ENCODE measurements around the gene USE1. TPM values are rescaled to one million over a fixed set of nuclear protein-coding genes. Genes with fewer than 3 reads are reported as not detected.
A peak's percentile ranks its signal among the peaks of the same experiment; 100 is the strongest.

Gene USE1
- total RNA-seq, 2 donors from 2014 or later: 27.2 to 32.8 TPM

DNA sequence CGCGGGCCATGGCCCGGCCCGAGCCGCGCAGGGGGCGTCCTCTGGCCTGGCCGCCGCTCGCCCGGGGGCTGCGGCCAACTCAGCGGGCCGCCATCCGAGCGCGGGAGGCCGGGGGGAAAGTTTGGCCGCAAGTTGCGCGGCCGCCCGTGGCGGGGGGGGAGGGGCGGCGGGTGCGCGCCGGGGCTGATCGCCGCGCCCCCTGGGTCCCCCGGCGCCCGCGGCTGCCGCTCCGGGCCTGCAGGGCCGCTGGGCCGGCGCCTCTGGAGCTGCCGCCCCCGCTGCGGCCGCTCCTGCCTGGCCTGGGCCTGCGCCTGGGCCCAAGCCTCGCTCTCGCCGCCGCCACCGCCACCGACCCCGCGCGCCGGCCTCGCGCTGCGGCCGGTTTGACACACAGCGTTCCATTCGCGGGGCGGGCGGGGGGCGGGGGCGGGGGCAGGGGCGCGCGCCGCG, 30.4 kb downstream of the USE1 start, which contains the start of gene NR2F6:
NR2F6 (minus strand) TSS at position 385 of the 450 bp plus-strand sequence. CDS start 699 bp downstream, outside the sequence.
- Mint-ChIP-seq H3K36me3 (ENCODE audit: insufficient read depth in 2 of 2) (no peaks in the 10 kb centered on the region), H3K27me3 (ENCODE audit: low read depth) (peaks cover 9% of the 10 kb centered on the region), H3K4me3 (peak within 1 kb of the TSS; percentile 90 to 93), H3K9me3 (no peaks in the 10 kb centered on the region), H3K4me1 (ENCODE audit: low read depth) (peaks cover 10% of the 10 kb centered on the region), H3K27ac (no peak within 1 kb of the TSS)
- peak; percentile 23 to 25 for ATAC-seq (replicated peaks in 1 of 2)
- DNase-seq: no peak

- no peak overlapping the region for H3K27ac Mint-ChIP-seq
- no peaks in the 10 kb centered on the region for H3K36me3 Mint-ChIP-seq (ENCODE audit: insufficient read depth in 2 of 2)
Observed at GRCh38 chr19:17246681-17247425, 31.7 kb downstream of the USE1 start.

GRCh38 chr19:17248011-17248776, 33.0 kb downstream of the USE1 start:
- no peak for DNase-seq
- Mint-ChIP-seq H3K36me3 (ENCODE audit: insufficient read depth in 2 of 2) (no peaks in the 10 kb centered on the region), H3K4me1 (ENCODE audit: low read depth) (peaks cover 10% of the 10 kb centered on the region), H3K27me3 (ENCODE audit: low read depth) (peaks cover 9% of the 10 kb centered on the region), H3K27ac (no peak overlapping the region), H3K4me3 (no peak overlapping the region), H3K9me3 (no peaks in the 10 kb centered on the region)
- ATAC-seq (replicated peaks in 1 of 2): no peak

More at GRCh38 chr19:17246681-17247425, 31.7 kb downstream of the USE1 start:
- peaks cover 9% of the 10 kb centered on the region for H3K27me3 Mint-ChIP-seq (ENCODE audit: low read depth)
- no peaks in the 10 kb centered on the region for H3K9me3 Mint-ChIP-seq
- H3K4me1 Mint-ChIP-seq (ENCODE audit: low read depth): peaks cover 10% of the 10 kb centered on the region
- H3K4me3 Mint-ChIP-seq: peak overlapping the region; percentile 90 to 93
- peak in 1 of 2 donors; percentile 1 for ATAC-seq (replicated peaks in 1 of 2)
- peak in 1 of 2 donors; percentile 19 for DNase-seq

DNA sequence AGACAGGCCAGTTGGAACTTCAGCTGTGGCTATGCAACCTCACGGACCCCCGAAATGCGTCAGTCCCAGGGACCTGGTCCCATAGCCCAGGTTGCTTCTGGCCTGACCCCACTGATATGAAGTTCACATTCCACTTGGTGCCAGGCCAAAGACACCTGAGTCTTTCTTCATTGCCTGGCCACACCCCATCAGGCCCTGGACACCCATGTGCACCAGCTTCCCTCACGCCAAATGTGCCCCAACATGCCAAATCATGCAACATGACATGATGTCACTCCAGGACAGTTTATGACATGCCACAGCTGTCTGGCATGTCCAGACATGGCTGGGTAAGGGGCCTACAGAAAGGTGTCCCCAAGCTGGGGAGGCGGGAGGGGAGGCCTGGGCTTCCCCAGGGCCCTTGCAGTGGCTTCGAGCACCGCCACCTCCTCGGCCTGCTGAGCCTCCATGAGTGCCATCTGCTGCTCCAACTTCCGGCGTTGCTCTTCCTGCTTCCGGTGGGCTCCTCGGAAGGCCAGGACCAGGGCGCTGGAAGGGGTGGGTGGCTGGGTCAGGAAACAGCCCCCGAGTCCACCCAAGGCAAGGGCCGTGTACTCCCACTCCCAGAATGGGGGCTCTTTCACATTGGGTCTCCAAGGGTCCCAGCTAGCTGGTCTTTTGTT, 34.9 kb downstream of the USE1 start:
- ATAC-seq (replicated peaks in 1 of 2): no peak
- Mint-ChIP-seq H3K27me3 (ENCODE audit: low read depth) (peaks cover 9% of the 10 kb centered on the region), H3K4me3 (no peak overlapping the region), H3K36me3 (ENCODE audit: insufficient read depth in 2 of 2) (no peaks in the 10 kb centered on the region), H3K9me3 (no peaks in the 10 kb centered on the region), H3K4me1 (ENCODE audit: low read depth) (peaks cover 10% of the 10 kb centered on the region), H3K27ac (no peak overlapping the region)
- DNase-seq: no peak

GRCh38 chr19:17254636-17255035, 39.5 kb downstream of the USE1 start:
- DNase-seq (no peak), ATAC-seq (replicated peaks in 1 of 2) (no peak)
- Mint-ChIP-seq H3K4me3 (no peak overlapping the region), H3K27me3 (ENCODE audit: low read depth) (no peaks in the 10 kb centered on the region), H3K36me3 (ENCODE audit: insufficient read depth in 2 of 2) (no peaks in the 10 kb centered on the region), H3K9me3 (no peaks in the 10 kb centered on the region), H3K27ac (no peak overlapping the region), H3K4me1 (ENCODE audit: low read depth) (no peaks in the 10 kb centered on the region)

DNA sequence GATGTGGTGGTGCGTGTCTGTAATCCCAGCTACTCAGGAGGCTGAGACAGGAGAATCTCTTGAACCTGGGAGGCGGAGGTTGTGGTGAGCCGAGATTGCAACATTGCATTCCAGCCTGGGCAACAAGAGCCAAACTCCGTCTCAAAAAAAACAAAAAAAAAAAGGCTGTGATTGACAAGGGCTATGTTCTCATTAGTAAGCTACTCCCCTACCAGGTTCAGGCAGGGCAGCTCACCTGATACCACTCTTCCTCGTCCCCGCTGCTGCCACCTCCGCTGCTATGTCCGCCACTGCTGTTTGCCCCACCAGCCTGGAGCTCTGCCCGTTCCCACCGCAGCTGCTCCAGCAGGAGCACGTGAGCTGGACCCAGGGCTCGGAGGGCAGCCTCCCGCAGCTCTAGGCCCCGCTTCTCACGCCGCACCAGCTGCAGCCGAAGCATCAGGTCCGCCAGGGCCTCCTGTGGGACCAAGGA, 40.0 kb downstream of the USE1 start:
- Mint-ChIP-seq H3K4me1 (ENCODE audit: low read depth) (no peaks in the 10 kb centered on the region), H3K4me3 (no peak overlapping the region), H3K27ac (no peak overlapping the region), H3K36me3 (ENCODE audit: insufficient read depth in 2 of 2) (no peaks in the 10 kb centered on the region), H3K27me3 (ENCODE audit: low read depth) (no peaks in the 10 kb centered on the region), H3K9me3 (no peaks in the 10 kb centered on the region)
- DNase-seq (no peak), ATAC-seq (replicated peaks in 1 of 2) (no peak)

DNA sequence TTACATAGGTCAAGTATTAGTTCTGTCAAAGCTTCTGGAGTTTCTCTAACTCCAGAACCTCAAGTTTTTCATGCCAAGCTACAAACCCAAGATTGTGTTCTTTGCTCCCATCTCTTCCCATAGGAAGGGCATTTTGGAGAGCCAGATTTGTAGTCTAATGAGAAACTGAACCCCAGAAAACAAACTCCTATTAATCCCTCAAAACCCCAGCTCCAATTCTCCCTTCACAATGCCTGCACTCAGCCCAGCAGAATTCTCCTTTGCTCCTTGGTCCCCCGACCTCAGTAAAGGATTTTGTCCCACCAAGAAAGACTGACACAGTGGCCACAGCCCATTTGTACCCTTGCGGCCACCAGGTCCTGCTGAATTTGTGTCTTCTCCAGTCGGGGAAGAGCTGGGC, 41.0 kb downstream of the USE1 start:
- no peak overlapping the region for H3K4me3 Mint-ChIP-seq
- ATAC-seq (replicated peaks in 1 of 2) (no peak), DNase-seq (no peak)
- H3K27ac Mint-ChIP-seq: no peak overlapping the region
- no peaks in the 10 kb centered on the region for H3K27me3 Mint-ChIP-seq (ENCODE audit: low read depth)
- H3K36me3 Mint-ChIP-seq (ENCODE audit: insufficient read depth in 2 of 2): no peaks in the 10 kb centered on the region
- H3K9me3 Mint-ChIP-seq: no peaks in the 10 kb centered on the region
- H3K4me1 Mint-ChIP-seq (ENCODE audit: low read depth): peaks cover 7% of the 10 kb centered on the region

DNA sequence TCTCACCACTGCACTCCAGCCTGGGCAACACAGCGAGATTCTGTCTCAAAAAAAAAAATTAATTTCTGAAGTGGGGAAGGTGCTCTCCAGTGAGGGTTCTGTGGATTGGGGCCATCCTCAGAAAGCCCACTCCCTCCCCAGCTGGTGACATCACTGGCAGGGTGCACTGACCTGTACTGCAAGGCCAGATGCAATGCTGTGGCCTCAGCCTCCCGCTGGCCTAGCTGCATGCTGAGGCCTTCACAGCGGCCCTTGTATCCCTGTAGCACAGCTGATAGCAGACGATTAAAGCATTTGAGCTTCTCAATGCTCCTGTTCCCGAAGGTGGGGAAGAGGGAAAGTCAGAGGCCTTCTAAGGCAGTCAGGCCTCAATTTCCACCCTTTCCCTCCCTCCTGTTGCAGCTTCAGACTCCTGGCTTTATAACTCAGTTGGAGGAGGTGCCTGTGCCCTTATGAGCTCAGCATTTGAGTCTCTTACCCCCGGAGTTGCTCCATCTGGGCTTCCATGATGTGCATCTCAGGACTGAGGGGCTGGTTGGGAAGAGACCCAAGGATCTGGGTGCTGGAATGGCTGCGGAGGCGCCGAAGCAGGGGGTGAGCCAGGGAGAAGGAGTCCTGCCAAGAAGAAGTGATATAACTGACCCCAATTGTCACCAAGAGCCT, 44.1 kb downstream of the USE1 start:
- no peak overlapping the region for H3K27ac Mint-ChIP-seq

DNA sequence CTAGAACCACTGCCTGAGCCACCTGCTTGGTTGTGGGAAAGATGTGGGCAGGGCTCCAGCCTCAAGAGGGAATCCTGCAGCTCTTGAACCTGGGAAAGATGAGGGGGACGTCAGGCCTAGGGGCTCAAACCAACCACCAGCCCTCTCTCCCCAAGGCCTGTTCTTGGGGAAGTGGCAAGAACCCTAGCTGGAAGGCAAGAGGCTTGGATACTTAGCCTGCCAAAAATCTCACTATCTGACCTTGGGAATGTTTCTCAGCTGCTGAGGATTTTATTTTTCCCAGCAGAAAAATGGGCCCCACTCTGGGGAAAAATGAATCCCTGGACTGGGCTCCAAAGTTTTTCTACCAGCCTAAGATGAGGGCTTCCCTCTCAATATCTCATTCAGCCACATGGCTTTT, 44.8 kb downstream of the USE1 start:
- Mint-ChIP-seq H3K9me3 (no peaks in the 10 kb centered on the region), H3K4me3 (no peak overlapping the region), H3K27ac (no peak overlapping the region), H3K4me1 (ENCODE audit: low read depth) (peaks cover 12% of the 10 kb centered on the region), H3K36me3 (ENCODE audit: insufficient read depth in 2 of 2) (no peaks in the 10 kb centered on the region), H3K27me3 (ENCODE audit: low read depth) (no peaks in the 10 kb centered on the region)
- DNase-seq: no peak
- no peak for ATAC-seq (replicated peaks in 1 of 2)

More for the DNA sequence above, 44.1 kb downstream of the USE1 start:
- H3K36me3 Mint-ChIP-seq (ENCODE audit: insufficient read depth in 2 of 2): no peaks in the 10 kb centered on the region
- H3K4me3 Mint-ChIP-seq: no peak overlapping the region
- DNase-seq (no peak), ATAC-seq (replicated peaks in 1 of 2) (no peak)
- H3K9me3 Mint-ChIP-seq: no peaks in the 10 kb centered on the region
- H3K4me1 Mint-ChIP-seq (ENCODE audit: low read depth): peaks cover 7% of the 10 kb centered on the region
- no peaks in the 10 kb centered on the region for H3K27me3 Mint-ChIP-seq (ENCODE audit: low read depth)

DNA sequence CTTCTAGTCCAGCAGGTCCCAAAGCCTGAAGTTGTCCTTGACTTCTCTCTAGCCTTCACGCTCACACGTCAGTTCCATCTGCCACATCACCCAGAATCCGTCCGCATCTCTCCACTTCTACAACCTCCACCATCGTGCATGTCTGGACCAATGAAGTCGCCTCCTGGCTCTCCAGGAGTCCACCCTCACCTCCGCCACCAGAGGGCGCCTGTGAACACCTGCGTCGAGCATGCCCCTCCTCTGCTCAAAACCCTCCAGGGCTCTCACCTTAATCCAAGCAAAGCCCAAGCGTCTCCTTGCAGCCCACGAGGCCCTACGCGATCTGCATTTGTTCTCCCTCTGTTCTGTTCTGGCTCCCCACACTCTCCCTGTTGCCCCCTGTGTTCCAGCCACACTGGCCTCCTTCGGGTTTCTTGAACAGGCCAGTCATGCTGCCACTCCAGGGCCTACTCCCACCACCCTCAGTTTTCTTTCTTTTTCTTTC, 45.7 kb downstream of the USE1 start:
- H3K27ac Mint-ChIP-seq: no peak overlapping the region
- H3K9me3 Mint-ChIP-seq: no peaks in the 10 kb centered on the region
- no peaks in the 10 kb centered on the region for H3K36me3 Mint-ChIP-seq (ENCODE audit: insufficient read depth in 2 of 2)
- peaks cover 14% of the 10 kb centered on the region for H3K4me1 Mint-ChIP-seq (ENCODE audit: low read depth)
- H3K27me3 Mint-ChIP-seq (ENCODE audit: low read depth): no peaks in the 10 kb centered on the region
- ATAC-seq (replicated peaks in 1 of 2) (peak; percentile 99), DNase-seq (peak; percentile 90 to 92)
- H3K4me3 Mint-ChIP-seq: no peak overlapping the region

DNA sequence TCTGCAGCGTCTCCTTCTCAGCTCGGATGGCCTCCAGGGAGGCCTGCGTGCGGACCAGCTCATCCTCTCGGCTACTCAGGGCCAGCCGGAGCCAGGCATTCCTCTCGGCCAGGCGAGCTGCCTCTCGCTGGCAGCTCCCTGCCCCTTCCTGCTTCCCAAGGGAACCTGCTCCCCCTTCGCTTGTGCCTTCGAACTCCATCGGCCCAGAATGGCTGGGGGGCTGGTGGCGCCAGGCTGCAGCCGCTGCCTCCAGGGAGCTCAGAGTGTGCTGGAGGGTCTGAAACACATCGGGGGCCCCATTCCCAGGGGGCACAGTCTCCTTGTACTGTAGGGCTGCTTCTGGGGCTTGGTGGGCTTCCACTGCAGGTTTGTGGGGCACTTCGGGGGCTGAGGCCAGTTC, 47.4 kb downstream of the USE1 start:
- H3K9me3 Mint-ChIP-seq: no peaks in the 10 kb centered on the region
- ATAC-seq (replicated peaks in 1 of 2) (no peak), DNase-seq (no peak)
- H3K27me3 Mint-ChIP-seq (ENCODE audit: low read depth): no peaks in the 10 kb centered on the region
- peaks cover 19% of the 10 kb centered on the region for H3K4me1 Mint-ChIP-seq (ENCODE audit: low read depth)
- no peak overlapping the region for H3K4me3 Mint-ChIP-seq
- H3K27ac Mint-ChIP-seq: no peak overlapping the region
- no peaks in the 10 kb centered on the region for H3K36me3 Mint-ChIP-seq (ENCODE audit: insufficient read depth in 2 of 2)

DNA sequence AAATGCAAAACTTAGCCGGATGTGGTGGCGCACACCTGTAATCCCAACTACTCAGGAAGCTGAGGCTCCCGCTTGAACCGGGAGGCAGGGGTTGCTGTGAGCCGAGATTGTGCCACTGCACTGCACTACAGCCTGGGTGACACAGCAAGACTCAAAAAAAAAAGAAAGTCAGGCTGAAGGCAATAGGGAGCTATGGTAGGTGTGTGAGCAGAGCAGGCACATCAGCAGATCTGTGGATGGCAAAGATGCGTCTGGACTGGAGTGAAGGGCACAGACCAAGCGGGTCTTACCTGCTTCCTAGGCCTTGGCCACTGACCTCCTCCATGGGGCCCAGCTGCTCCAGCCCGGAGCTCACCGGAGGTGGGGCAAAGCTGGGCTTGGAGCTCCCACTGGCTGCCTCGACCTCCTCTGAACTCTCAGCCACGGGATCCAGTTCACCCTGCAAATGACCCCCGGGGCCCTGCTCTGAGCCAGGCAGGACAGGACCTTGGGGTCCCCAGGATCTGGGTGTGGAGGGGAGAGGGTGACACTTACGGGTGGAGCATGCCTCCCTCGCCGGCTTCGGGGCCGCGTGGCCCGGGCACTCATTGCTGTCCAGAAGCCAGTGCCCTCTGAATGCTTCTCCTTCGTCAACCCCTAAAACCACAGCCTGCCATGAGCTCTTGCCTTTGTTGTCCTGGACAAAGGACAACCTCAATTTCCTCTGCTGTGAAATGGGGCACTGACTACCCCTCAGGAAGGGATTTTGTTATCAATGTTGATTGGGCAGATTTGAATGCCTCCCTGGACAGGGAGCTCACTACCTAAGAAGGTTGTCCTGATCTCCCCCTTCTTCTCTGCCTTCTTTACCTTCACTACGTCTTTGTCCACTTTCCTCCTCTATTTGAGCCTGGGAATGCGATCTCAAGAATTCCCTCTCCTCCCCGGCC, 48.8 kb downstream of the USE1 start:
- H3K27ac Mint-ChIP-seq: no peak overlapping the region

More for the DNA sequence above, 48.8 kb downstream of the USE1 start:
- Mint-ChIP-seq H3K36me3 (ENCODE audit: insufficient read depth in 2 of 2) (no peaks in the 10 kb centered on the region), H3K9me3 (no peaks in the 10 kb centered on the region), H3K27me3 (ENCODE audit: low read depth) (no peaks in the 10 kb centered on the region), H3K4me3 (peak overlapping the region in 1 of 2 donors; percentile 49), H3K4me1 (ENCODE audit: low read depth) (peaks cover 30% of the 10 kb centered on the region)
- ATAC-seq (replicated peaks in 1 of 2) (no peak), DNase-seq (no peak)
